HG03066 (cell line): Measurements from ENCODE around the gene AFAP1L2.

Experiments used
- ATAC-seq: cut with Tn5 transposase; IDR thresholded peaks from one replicate; pipeline ENCODE4 v1.9.1; 2021; ENCODE audit warnings: low read depth; ENCODE audit not compliant: unreplicated experiment

AFAP1L2 gene

GRCh38 chr10:114278140-114278883, 126.0 kb downstream of the AFAP1L2 start:
- no peak for ATAC-seq

- no peak for ATAC-seq
Measured at GRCh38 chr10:114276671-114277070, 127.6 kb downstream of the AFAP1L2 start.

GRCh38 chr10:114276066-114276465, 128.2 kb downstream of the AFAP1L2 start:
- no peak for ATAC-seq

- no peak for ATAC-seq
Measured at GRCh38 chr10:114274616-114275453, 129.5 kb downstream of the AFAP1L2 start.

GRCh38 chr10:114273910-114274309, 130.4 kb downstream of the AFAP1L2 start:
- no peak for ATAC-seq

GRCh38 chr10:114272696-114273095, 131.6 kb downstream of the AFAP1L2 start:
- no peak for ATAC-seq

GRCh38 chr10:114271779-114272167, 132.5 kb downstream of the AFAP1L2 start:
- no peak for ATAC-seq

GRCh38 chr10:114271075-114271778, 133.1 kb downstream of the AFAP1L2 start:
- ATAC-seq, result no peak

- ATAC-seq, result no peak
Measured at GRCh38 chr10:114266521-114266920, 137.8 kb downstream of the AFAP1L2 start.

- no peak for ATAC-seq
Measured at GRCh38 chr10:114265392-114266053, 138.8 kb downstream of the AFAP1L2 start.

- no peak for ATAC-seq
Measured at GRCh38 chr10:114262496-114262895, 141.8 kb downstream of the AFAP1L2 start.

GRCh38 chr10:114261076-114261475, 143.2 kb downstream of the AFAP1L2 start:
- no peak for ATAC-seq

- no peak for ATAC-seq
Measured at GRCh38 chr10:114260366-114260765, 143.9 kb downstream of the AFAP1L2 start.

- no peak for ATAC-seq
Measured at GRCh38 chr10:114259824-114260223, 144.5 kb downstream of the AFAP1L2 start.

GRCh38 chr10:114258274-114258840, 145.9 kb downstream of the AFAP1L2 start:
- ATAC-seq, result no peak

GRCh38 chr10:114257498-114257897, 146.8 kb downstream of the AFAP1L2 start:
- ATAC-seq, result no peak

- no peak for ATAC-seq
Measured at GRCh38 chr10:114256822-114257221, 147.5 kb downstream of the AFAP1L2 start.

GRCh38 chr10:114256008-114256765, 148.1 kb downstream of the AFAP1L2 start:
- no peak for ATAC-seq

- ATAC-seq, result no peak
Measured at GRCh38 chr10:114255227-114255626, 149.1 kb downstream of the AFAP1L2 start.

GRCh38 chr10:114252883-114253282, 151.4 kb downstream of the AFAP1L2 start:
- no peak for ATAC-seq
